ENCODE data around the gene TMEM50B. TPM values are rescaled to one million over a fixed set of nuclear protein-coding genes. Genes with fewer than 3 reads are reported as not detected.

Gene TMEM50B
- total and polyA plus RNA-seq, 12 donors = 27.7 to 122 (median 47.0) TPM

- Histone ChIP-seq H3K27ac (no peak overlapping the region), H3K9me3 (replicated peaks in 1 of 3) (no peaks in the 10 kb centered on the region), H3K4me3 (no peak overlapping the region), H3K4me1 (replicated peaks in 1 of 2) (peaks cover 0 to 12% of the 10 kb centered on the region in 2 donors), H3K36me3 (replicated peaks in 1 of 2) (peaks cover 0 to 6% of the 10 kb centered on the region in 2 donors), H3K27me3 (no peaks in the 10 kb centered on the region)
- intact Hi-C loops (cut with DNase I) = no loop called here
- 45 to 90% (median 66%) methylated on average over 2 of the region's 2 CpGs for WGBS, 4 donors
- TF ChIP-seq CTCF (IDR thresholded peaks at IDR 0.05) (no peak), POLR2A (IDR thresholded peaks at IDR 0.05) (no peak)
- peak in 1 of 7 donors; percentile 11 for DNase-seq
Measured at GRCh38 chr21:33444499-33444898, 35.3 kb downstream of the TMEM50B start.

GRCh38 chr21:33443194-33443593 lies 36.6 kb downstream of the TMEM50B start:
- H3K27ac ChIP-seq = no peak overlapping the region
- H3K4me1 ChIP-seq (replicated peaks in 1 of 2) = peaks cover 0 to 12% of the 10 kb centered on the region in 2 donors
- no peaks in the 10 kb centered on the region for H3K27me3 ChIP-seq
- no peaks in the 10 kb centered on the region for H3K9me3 ChIP-seq (replicated peaks in 1 of 3)
- intact Hi-C loops (cut with DNase I) = no loop called here
- TF ChIP-seq POLR2A (IDR thresholded peaks at IDR 0.05) = no peak
- TF ChIP-seq CTCF (IDR thresholded peaks at IDR 0.05) = no peak
- no peak overlapping the region for H3K4me3 ChIP-seq
- H3K36me3 ChIP-seq (replicated peaks in 1 of 2) = peaks cover 0 to 13% of the 10 kb centered on the region in 2 donors
- WGBS, 4 donors = 81 to 92% (median 91%) methylated on average over 5 of the region's 5 CpGs
- DNase-seq = peak in 1 of 7 donors; percentile 8

- Histone ChIP-seq H3K27ac (peak overlapping the region in 3 of 5 donors; percentile 10 to 64 (median 53)), H3K4me3 (no peak overlapping the region), H3K27me3 (no peaks in the 10 kb centered on the region), H3K9me3 (replicated peaks in 1 of 3) (no peaks in the 10 kb centered on the region), H3K36me3 (replicated peaks in 1 of 2) (peaks cover 0 to 25% of the 10 kb centered on the region in 2 donors), H3K4me1 (replicated peaks in 1 of 2) (peaks cover 0 to 12% of the 10 kb centered on the region in 2 donors)
- intact Hi-C loops (cut with DNase I) = no loop called here
- 41 to 52% (median 47%) methylated on average over 11 of the region's 11 CpGs for WGBS, 4 donors
- DNase-seq = peak; percentile 54 to 84 (median 76)
- TF ChIP-seq POLR2A (IDR thresholded peaks at IDR 0.05) (no peak), CTCF (IDR thresholded peaks at IDR 0.05) (no peak)
Measured at GRCh38 chr21:33441489-33442477, 38.0 kb downstream of the TMEM50B start.

- WGBS, 4 donors = 79 to 91% (median 85%) methylated on average over 6 of the region's 6 CpGs
- H3K4me3 ChIP-seq = no peak overlapping the region
- peaks cover 13 to 28% of the 10 kb centered on the region in 2 donors for H3K4me1 ChIP-seq (replicated peaks in 1 of 2)
- H3K27ac ChIP-seq = peak overlapping the region in 1 of 5 donors; percentile 5
- no peak for TF ChIP-seq CTCF (IDR thresholded peaks at IDR 0.05)
- TF ChIP-seq POLR2A (IDR thresholded peaks at IDR 0.05) = no peak
- no peaks in the 10 kb centered on the region for H3K27me3 ChIP-seq
- peak in 1 of 7 donors; percentile 15 for DNase-seq
- H3K36me3 ChIP-seq (replicated peaks in 1 of 2) = peaks cover 0 to 55% of the 10 kb centered on the region in 2 donors
- intact Hi-C loops (cut with DNase I) = loop anchor here in 1 of 2 donors (10.0 kb wide), 1 partner anchor 72 kb away; no protein-coding TSS in a partner anchor
- H3K9me3 ChIP-seq (replicated peaks in 1 of 3) = no peaks in the 10 kb centered on the region
Measured at GRCh38 chr21:33437140-33437539, 42.6 kb downstream of the TMEM50B start.
